ENCODE measurements around the gene C11orf58.

- TF ChIP-seq, protein P1, sequence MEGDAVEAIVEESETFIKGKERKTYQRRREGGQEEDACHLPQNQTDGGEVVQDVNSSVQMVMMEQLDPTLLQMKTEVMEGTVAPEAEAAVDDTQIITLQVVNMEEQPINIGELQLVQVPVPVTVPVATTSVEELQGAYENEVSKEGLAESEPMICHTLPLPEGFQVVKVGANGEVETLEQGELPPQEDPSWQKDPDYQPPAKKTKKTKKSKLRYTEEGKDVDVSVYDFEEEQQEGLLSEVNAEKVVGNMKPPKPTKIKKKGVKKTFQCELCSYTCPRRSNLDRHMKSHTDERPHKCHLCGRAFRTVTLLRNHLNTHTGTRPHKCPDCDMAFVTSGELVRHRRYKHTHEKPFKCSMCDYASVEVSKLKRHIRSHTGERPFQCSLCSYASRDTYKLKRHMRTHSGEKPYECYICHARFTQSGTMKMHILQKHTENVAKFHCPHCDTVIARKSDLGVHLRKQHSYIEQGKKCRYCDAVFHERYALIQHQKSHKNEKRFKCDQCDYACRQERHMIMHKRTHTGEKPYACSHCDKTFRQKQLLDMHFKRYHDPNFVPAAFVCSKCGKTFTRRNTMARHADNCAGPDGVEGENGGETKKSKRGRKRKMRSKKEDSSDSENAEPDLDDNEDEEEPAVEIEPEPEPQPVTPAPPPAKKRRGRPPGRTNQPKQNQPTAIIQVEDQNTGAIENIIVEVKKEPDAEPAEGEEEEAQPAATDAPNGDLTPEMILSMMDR (IDR thresholded peaks at IDR 0.05), result no peak
- TF ChIP-seq POLR2A (IDR thresholded peaks at IDR 0.05), result no peak
Observed at GRCh38 chr11:16780698-16781550, 42.5 kb downstream of the C11orf58 start.
